Mammary epithelial cell (primary cell): ENCODE data around the gene GNL3.

Experiments used
- CTCF ChIP-seq, 2 donors: IDR thresholded peaks in 1 of 2; conservative IDR thresholded peaks in 1 of 2; 2 replicates each; pipeline ENCODE4 v1.5.1; 2011 to 2012; ENCODE audit warnings: inconsistent platforms in 2 of 2, low read length in 2 of 2, mild to moderate bottlenecking in 2 of 2, control low read depth in 1 of 2, low read depth in 1 of 2; ENCODE audit not compliant: insufficient read depth in 1 of 2; ENCODE audit errors: extremely low read depth in 1 of 2
- EZH2 ChIP-seq: IDR thresholded peaks from 2 replicates; pipeline ENCODE4 v1.6.1; 2012; ENCODE audit warnings: low read length, inconsistent platforms, borderline replicate concordance

GRCh38 chr3:52636673-52637072 is 49.2 kb upstream of the GNL3 start:
- TF ChIP-seq CTCF (conservative IDR thresholded peaks at IDR 0.05 in 1 of 2, IDR thresholded peaks at IDR 0.05 in 1 of 2; ENCODE audit: extremely low read depth in 1 of 2, insufficient read depth in 1 of 2, low read depth in 1 of 2, low read length in 2 of 2) (no peak), EZH2 (no peak)
